CD4-positive, alpha-beta T cell treated with Interferon gamma for 1 hour (primary cell): ENCODE results near the gene YTHDF1.
"Not testable (repeated sequence)": the region's sequence is repeated elsewhere in the genome, so short reads cannot be mapped to it uniquely, and the experiment has no call there.

Experiments
- DNase-seq: peaks from one replicate; pipeline ENCODE4 v3.0.0-alpha.2; 2020

The YTHDF1 gene

DNA sequence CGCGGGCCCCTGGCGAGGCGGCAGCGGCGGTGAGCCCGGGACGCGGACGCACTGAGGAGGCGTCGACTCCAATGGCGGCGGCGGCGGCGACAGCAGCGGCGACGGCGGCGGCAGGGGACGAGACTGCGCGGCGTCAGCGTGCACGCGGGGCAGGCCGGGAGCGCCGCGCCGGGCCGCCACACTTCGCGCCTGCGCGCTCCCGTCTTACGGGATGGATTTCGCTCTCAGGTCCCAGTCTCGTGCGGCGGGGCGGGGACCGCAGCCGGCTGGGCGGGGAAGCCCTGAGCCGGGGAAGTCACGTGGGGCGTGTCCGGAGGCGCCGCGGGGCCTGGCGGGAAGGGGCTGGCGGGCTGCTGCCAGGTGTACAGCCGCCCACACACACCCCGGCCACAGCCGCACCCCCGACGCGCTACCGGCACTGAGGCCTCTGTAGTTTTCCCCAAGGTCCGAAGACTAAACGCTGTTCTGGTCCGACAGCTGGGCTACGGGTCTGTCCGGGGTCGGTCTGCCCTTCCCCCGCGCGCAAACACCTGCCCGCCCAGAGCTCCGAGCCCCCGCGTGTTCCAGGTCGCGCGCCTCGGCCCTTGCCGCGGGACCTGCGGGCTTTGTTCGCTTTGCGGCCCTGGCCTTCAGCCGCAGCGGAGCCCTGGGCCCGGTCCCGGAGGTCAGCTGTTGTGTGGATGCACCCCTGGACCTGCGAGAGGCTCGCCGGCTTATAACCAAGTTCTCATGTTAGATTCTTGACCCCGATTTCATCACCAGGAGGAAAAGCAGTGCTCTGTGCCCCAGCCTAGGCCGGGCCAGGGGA, at the start of gene YTHDF1:
TSS of gene YTHDF1 (minus strand) at position 91 of the 808 bp plus-strand sequence. CDS start 239 bp downstream, outside the sequence.
- peak; percentile 97 for DNase-seq

DNA sequence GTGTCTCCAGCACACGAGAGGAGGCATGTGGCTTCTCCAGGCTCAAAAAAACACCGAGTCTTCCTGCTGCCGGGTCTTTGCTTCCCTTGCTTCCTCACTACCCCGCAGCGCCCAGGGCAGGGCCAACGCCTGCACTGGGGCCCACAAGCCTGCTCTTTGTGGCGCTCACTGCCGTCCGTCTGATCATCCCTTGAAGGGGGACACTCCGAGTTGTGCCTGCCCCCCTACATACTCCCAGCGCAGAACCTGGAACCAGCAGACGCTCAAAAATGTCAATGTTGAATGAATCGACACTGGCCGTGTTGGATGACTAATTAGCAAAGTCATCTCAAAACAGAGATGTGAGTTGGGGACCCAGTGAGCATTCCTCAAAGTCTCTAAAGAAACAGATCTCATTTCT, 48.6 kb upstream of the YTHDF1 start:
- DNase-seq = no peak

DNA sequence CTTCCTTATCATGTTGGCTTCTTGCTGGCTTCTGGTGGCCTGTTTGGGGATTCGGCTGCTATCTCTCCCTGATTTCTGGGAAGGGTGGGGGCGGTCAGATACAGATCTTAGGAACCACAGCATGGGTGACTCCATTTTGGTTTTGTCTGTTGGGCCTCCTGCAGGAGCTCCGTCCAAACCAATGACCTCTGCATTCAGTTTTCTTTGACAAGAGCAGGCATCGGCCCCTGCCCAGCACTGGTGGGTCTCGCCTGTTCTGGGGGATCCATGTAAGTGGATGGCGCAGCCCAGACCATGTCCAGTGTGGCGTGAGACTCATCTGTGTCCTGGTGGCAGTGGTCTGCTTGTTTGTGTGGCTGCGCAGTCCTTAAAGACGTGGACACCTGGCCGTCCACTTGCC, 48.1 kb upstream of the YTHDF1 start:
- no peak for DNase-seq

DNA sequence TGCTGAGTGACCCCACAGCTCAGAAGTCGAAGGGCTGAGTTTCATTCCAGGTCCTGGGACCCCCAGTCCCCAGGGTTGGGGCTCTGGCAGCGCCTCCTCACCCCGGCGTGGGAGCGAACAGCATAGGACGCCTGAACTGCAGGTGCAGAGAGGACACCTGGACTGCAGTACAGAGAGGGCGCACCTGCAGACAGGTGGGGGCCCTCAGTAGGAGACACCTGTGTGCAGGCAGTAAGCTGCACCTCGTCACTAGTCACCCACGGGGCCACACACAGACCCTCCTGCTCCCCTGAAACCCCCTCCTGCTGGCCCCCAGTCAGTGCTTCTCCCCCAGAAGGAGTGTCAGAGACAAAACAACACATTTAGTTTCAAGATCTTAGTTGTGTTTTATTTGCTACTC, 46.9 kb upstream of the YTHDF1 start:
- DNase-seq = no peak

- no peak for DNase-seq
These were observed 46.0 kb upstream of the YTHDF1 start for GRCh38 chr20:63261795-63262528.

GRCh38 chr20:63261060-63261794, 45.3 kb upstream of the YTHDF1 start:
- no peak for DNase-seq

- no peak for DNase-seq
These were observed 44.6 kb upstream of the YTHDF1 start for GRCh38 chr20:63260521-63260920.

DNA sequence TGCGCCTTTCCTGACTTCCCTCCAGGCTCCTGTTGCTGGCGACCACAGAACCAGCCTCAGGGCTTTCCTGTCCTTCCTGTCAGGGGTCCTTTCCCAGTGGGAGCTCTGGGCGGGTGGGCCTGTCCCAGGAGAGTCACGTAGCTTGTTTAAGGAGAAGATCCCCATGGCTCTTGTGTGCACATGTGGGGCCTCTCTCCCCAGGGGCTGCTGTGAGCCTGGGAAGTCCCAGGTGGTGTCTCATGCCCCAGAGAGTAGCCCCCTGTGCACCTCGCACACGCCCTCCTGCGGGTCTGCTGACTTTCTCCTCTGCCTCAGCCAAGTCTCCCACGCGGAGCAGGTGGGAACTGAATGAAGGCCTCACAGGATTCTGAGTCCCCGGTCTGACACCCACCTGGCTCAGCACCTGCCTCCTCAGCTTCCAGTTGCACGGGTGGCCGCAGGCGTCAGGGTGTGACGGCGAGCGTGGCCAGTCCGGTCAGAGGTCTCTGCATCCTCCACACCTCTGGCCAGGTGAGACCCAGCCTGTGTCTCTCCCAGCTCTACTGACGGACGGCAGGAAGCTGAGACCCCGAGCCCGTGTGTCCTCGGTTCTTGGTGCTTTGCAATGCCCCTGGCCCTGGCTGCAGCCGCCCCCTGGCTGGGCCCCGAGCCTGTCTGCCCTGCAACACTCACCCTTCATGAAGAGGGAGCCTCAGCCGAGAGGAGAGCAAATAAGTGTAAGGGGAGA, 44.0 kb upstream of the YTHDF1 start:
- no peak for DNase-seq

DNA sequence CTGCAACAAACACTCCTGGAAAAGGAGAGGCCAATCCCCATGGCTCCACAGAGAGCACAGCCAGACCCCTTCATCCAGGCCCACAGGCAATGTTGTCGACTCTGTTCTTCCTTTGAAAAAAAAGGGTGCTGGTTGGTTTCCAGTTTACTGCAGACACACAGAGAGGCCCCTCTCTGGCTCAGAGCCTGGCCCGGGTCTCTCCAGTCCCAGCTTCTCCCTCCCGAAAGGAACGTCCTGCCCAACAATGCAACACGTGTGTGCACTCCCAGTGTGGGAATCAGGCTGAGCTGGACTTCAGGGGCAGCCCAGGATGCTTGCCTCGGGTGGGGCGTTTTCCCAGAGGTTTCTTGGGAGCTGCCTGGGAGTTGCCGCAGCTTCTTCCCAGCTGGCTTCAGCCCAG, 42.9 kb upstream of the YTHDF1 start:
- no peak for DNase-seq

DNA sequence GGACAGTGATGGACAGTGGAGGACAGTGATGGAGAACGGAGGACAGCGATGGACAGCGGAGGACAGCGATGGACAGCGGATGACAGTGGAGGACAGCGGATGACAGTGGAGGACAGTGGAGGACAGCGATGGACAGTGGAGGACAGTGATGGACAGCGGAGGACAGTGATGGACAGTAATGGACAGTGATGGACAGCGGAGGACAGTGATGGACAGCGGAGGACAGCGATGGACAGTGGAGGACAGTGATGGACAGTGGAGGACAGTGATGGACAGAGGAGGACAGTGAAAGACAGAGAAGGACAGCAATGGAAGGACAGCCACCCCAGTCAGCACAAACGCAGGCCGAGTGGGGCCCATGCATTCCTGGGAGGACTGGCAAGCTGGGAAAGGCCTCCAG, 41.7 kb upstream of the YTHDF1 start:
- no peak for DNase-seq

DNA sequence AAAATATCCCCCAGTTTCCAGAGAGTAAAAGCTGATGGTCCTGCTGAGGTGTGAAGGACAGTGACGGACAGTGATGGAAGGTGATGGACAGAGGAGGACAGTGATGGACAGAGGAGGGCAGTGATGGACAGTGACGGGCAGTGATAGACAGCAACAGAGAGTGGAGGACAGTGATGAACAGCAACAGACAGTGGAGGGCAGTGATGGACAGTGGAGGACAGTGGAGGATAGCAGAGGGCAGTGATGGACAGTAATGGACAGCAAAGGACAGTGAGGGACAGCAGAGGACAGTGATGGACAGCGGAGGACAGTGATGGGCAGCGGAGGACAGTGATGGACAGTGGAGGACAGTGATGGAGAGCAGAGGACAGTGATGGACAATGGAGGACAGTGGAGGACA, 41.0 kb upstream of the YTHDF1 start:
- no peak for DNase-seq

DNA sequence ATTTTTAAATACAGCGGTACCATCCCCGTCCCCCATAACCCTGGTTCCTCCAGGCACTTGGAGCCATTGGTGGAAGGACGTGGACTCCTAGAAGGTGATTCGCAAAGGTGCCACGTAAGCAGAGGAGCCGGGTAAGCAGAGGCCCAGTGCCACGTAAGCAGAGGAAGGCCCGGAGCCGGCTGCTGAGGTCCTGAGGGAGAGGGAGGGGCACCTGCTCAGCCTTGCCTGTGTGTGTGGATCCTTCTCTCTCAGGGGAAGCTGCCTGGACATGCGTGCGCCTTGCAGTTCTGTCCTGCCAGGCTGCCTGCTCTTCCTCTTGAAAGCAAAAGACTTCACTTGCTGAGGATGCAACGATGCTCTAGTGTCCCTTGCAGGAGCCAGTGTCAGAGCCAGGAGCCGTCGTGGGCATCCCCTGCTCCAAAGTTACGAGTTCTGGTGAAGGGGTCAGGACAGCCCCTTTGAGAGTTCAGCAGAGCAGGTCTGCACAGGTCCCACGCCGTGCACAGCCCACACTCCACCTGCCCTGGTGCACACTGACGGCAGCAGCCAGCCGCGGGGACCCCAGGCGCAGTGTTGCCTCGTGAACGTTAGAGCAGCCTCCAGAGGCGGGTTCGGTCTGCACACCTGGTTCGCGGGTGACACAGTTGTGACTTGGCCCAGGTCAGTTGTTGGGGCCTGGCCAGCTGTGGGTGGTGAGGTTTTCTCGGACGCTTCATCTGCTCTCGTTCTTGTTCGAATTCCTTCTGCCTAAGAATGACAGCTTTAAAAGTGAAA, 40.2 kb upstream of the YTHDF1 start:
- no peak for DNase-seq

DNA sequence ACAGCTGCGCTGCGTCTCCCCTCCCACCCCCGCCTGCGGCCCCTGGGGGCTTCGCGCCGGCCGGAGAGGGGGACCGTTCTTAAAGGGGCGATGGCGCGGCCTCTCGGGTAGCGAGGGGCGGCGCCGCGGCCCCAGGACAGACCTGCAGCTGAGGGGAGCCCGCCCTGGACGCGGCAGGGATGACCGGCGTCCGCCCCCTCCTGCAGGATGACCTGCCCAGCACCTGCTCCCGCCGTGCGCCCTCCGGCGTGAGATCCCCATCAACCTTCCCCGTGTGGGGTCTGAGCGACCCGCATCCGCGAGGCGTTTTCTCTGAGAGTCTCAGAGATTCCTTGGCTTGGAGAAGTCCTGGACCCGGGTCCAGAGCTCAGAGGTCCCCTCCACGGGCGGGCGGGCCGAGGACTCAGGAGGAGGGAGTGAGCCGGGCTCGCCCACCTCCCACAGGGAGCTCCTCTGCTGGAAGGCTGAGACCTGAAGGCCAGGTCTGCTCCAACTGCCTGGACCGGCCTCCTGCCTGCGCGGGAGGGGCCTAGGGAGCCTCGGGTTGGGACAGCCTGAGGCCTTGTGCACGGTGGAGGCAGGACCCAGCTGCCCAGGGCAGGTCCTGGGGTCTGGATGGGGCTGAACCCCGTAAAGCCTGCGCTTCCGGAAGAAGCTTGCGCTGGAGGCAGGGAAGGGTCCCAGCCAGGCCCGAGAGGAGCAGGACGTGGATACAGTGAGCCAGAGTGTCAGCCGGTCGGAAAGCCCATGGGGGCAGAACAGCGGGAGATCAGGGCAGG, 38.9 kb upstream of the YTHDF1 start:
- no peak for DNase-seq

- DNase-seq = no peak
These were observed 38.3 kb upstream of the YTHDF1 start, which contains the start of gene NKAIN4 for GRCh38 chr20:63254232-63254605. NKAIN4 (minus strand) TSS chr20:63254463; CDS start chr20:63254450, 13 bp downstream.

DNA sequence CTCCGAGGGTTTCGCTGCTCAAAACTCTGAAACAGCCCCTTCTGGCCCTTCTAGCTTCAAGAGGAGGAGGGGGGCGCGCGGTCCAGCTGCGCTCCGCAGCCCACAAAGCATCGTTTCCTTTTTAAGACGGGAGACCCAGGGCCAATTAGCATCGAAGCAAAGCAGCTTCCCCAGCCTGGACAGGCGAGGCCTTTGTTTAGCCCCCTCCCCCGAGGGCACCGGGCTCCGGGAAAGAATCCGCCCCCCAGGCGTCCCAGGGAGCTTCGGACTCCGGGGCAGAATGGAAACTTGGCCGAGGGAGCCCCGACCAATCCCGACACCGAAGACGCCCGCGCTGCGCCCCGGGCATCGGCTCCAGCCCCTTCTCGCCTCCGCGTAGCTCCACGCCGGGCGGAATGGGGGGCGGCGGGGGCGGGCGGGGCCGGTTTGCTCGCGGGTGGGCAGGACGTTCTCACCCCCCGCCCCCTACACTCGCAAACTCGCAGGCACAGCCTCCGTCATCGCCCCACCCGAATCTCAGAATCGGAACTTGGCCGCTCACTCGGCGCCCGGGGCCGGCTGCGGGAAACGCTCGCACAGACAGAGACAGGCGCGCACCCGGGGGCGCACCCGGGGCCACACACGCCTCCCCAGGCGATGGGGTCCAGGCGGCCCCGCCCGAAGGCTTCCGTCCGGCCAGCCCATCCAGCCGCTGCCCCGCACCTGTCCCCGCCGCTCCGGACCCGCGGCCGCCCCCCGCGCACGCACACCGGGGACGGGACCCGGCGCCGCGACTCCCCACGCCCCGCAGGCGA, 37.7 kb upstream of the YTHDF1 start:
- no peak for DNase-seq

DNA sequence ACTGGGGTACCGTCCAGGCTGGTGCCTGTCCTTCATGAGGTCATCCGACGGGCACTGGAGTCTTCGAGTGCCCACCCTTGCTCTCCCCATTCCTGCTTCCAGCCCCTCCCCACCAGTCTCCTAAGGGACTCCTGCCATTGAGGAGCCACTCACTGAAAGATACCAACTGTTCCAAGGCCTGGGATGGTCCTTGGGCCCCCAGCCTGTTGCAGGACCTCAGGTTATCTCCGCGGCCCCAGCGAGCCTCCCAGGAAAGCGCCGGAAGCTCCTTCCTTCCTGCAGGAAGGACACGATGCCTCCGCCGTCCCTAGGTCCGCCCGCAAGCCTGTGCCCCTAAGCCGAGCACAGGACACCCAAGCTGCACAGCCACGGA, 37.1 kb upstream of the YTHDF1 start:
- DNase-seq = no peak

DNA sequence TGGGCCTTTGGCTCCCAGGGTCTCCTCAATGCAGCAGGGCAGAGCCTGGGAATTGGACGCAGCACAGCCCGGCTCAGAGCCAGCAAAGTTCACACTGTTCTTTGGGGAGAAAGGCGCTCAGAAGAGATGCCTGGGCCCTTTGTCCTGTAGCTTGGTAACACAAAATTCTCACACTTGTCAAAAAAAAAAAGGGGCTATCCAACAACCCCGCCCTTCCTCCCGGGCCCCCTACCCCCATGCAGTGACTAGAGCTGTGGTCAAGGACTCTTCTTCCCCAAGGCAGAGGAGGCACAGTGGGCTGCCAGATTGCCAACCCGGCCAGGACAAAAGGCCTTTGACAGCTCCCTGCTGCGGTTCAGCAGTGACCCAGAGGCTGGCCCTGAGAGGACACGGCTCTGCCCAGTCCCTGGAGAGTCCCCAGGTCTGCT, 36.4 kb upstream of the YTHDF1 start:
- DNase-seq = no peak

DNA sequence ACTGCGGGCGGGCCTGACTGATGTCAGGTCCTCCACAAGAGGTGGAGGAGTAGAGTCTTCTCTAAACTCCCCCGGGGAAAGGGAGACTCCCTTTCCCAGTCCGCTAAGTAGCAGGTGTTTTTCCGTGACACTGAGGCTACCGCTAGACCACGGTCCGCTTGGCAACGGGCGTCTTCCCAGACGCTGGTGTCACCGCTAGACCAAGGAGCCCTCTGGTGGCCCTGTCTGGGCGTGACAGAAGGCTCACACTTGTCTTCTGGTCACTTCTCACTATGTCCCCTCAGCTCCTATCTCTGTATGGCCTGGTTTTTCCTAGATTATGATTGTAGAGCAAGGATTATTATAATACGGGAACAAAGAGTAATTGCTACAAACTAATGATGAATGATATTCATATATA, 35.4 kb upstream of the YTHDF1 start:
- not testable (repeated sequence) for DNase-seq

- DNase-seq = no peak
These were observed 34.0 kb upstream of the YTHDF1 start for GRCh38 chr20:63249891-63250290.

DNA sequence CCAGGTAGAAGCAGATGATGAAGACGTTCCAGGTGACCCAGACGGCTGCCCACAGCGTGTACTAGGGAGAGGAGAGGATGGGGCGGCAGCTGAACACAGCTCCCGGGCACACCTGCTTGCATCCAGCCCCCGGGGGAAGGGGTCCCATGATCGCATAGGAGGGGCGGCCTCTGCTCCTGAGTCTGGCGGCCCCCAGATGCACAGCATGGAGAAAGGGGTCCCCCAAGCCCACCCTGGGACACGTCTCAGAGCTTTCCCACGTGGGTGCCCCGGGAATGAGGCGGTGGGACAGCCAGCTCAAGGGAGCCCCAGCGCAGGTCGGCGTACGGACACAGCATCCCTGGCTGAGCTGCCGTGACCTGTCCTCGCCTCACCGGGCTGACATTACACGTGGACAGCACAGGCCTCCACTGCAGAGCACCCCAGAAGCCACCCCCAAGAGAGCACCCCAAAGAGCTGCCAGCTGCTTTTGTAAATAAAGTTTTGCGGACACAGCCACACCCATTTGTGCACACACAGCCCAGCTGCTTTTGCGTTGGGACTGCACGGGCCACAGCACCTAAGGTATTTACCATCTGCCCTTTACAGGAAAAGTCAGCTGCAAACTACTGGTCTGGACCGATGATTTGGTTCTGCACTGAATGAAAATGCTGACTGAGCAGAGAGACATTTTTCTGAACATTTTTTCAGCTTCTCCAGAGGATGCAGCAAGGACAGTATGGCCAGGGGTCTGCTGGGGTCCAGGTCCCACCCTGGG, 33.1 kb upstream of the YTHDF1 start:
- no peak for DNase-seq
